ENCODE results near the gene PLP2. TPM values are rescaled to one million over a fixed set of nuclear protein-coding genes. Genes with fewer than 3 reads are reported as not detected.
"Not testable (repeated sequence)": the region's sequence is repeated elsewhere in the genome, so short reads cannot be mapped to it uniquely, and the experiment has no call there.

The PLP2 gene
- 148 TPM for polyA plus RNA-seq (ENCODE audit: insufficient read length)

- DNase-seq, result no peak
Measured at GRCh38 chrX:49171752-49172279, at the start of gene PLP2. Gene PLP2, plus strand, starts transcription at chrX:49171898. Its CDS starts 103 bp downstream, at chrX:49172001.

- no peak for DNase-seq
Measured at GRCh38 chrX:49122499-49122898, 49.2 kb upstream of the PLP2 start.

GRCh38 chrX:49127742-49128258, 43.9 kb upstream of the PLP2 start:
- not testable (repeated sequence) for DNase-seq

GRCh38 chrX:49129427-49129826, 42.3 kb upstream of the PLP2 start:
- no peak for DNase-seq

- not testable (repeated sequence) for DNase-seq
Measured at GRCh38 chrX:49132275-49132674, 39.4 kb upstream of the PLP2 start.

GRCh38 chrX:49133759-49134158, 37.9 kb upstream of the PLP2 start:
- DNase-seq, result no peak

GRCh38 chrX:49137492-49137891, 34.2 kb upstream of the PLP2 start:
- DNase-seq, result no peak

- DNase-seq, result no peak
Measured at GRCh38 chrX:49139713-49140112, 32.0 kb upstream of the PLP2 start.

- not testable (repeated sequence) for DNase-seq
Measured at GRCh38 chrX:49142264-49142663, 29.4 kb upstream of the PLP2 start.

GRCh38 chrX:49143154-49143553, 28.5 kb upstream of the PLP2 start:
- DNase-seq, result not testable (repeated sequence)

- no peak for DNase-seq
Measured at GRCh38 chrX:49147282-49147681, 24.4 kb upstream of the PLP2 start.

- DNase-seq, result no peak
Measured at GRCh38 chrX:49147936-49148335, 23.8 kb upstream of the PLP2 start.

GRCh38 chrX:49148390-49149100, 23.2 kb upstream of the PLP2 start:
- not testable (repeated sequence) for DNase-seq

GRCh38 chrX:49149291-49149690, 22.4 kb upstream of the PLP2 start:
- DNase-seq, result not testable (repeated sequence)

- DNase-seq, result no peak
Measured at GRCh38 chrX:49153467-49153866, 18.2 kb upstream of the PLP2 start.

- DNase-seq, result no peak
Measured at GRCh38 chrX:49155243-49155899, 16.3 kb upstream of the PLP2 start.

- DNase-seq, result peak; percentile 87
Measured at GRCh38 chrX:49155900-49156837, 15.5 kb upstream of the PLP2 start.

GRCh38 chrX:49157194-49157593, 14.5 kb upstream of the PLP2 start:
- no peak for DNase-seq

GRCh38 chrX:49160908-49161307, 10.8 kb upstream of the PLP2 start:
- DNase-seq, result no peak

GRCh38 chrX:49161632-49162031, 10.1 kb upstream of the PLP2 start:
- no peak for DNase-seq

- DNase-seq, result no peak
Measured at GRCh38 chrX:49162620-49163019, 9.1 kb upstream of the PLP2 start, which contains the start of gene MAGIX. Gene MAGIX, plus strand, starts transcription at chrX:49162758. Its CDS starts 132 bp downstream, at chrX:49162890.
